NCI-H1694 (cell line): ENCODE results near the gene HEXIM1.
"Not testable (repeated sequence)": the region's sequence is repeated elsewhere in the genome, so short reads cannot be mapped to it uniquely, and the experiment has no call there.

Experiments
- DNase-seq: peaks from one replicate; lab custom pipeline; 2025; lab: John Stamatoyannopoulos, UW

The HEXIM1 gene

DNA sequence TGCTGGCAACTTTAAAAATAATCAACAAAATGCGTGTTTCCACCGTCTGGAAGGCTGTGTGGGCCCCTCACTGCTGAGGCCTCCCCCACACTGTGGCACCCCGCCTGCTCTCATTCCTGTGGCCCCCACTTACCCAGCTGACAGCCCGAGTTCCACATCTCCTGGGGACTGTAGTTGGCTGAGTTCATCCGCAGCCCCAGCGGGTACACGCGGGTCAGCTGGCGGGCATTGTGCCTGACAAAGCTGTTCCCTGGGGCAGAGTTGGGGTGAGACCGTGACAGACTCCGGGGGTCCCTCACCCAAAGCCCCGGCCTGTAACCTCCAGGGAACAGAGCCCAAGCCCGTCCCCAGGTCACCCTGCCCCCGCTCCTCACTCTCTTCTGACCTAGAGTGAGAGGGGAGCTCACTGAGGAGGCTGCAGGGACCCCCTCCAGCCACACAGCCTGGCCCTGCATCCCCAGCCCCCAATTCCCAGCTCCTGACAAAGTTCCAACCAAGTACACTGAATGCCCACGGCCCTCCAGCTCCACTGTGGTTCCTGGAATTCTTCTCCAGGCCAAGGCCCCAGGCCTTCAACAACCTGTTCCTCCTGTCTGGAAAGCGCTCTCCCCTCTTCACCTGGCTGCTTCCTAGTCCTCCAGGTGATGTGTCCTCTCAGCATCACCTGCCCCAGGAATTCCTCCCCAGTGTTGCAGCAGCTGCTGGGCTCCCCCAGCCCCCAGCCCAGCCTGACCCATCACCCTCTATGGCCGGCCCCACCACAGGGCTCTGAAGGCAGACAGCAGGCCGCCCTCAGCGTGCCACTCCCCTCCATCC is 34.0 kb upstream of the HEXIM1 start:
- DNase-seq: no peak

DNA sequence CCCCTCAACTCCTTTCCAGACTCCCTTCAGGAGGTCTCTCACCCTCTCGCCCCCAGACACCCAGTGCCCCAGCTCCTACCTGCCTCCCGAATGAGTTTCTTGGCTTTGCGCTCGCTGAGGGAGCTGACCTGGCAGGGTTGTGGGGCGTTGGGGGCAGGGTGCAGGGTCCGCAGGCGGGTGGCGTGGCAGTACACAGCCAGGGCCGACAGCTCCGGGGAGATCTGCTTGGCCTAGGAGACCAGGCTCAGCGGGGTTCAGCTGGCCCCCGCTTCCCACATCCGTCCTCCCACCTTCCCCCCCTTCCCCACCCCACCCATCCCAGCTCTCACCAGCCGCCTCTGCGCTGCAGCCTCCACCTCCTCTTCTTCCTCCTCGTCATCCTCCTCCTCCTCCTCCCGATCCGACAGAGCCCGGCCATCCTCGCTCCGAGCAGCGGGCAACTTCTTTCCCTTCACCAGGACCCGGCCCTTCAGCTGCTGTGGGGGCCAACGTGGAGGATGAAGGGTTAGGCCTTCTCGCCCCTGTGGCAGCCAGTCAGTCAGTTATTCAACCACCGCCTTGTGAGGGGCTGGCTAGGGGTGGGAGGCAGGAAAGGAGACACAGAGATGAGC is 33.2 kb upstream of the HEXIM1 start:
- no peak for DNase-seq

DNA sequence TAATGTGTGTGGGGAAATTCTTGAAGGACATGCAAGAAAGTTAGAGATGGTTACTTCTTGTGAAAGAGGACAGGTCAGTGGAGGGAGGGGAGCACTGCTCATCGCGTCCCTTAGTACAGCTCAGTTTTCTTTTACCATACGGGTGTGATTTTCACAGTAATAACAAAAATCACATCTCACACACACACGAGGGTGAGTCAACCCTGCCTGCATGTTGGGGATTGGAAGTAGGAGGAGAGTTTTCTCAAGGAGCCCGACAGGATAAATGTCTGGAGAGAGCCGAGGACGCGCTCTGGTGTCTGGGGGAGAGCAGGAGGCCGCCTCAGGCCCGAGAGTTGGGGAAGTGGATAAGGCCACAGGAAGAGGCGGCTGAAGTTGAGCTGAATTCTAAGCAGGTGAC is 32.4 kb upstream of the HEXIM1 start:
- no peak for DNase-seq

DNA sequence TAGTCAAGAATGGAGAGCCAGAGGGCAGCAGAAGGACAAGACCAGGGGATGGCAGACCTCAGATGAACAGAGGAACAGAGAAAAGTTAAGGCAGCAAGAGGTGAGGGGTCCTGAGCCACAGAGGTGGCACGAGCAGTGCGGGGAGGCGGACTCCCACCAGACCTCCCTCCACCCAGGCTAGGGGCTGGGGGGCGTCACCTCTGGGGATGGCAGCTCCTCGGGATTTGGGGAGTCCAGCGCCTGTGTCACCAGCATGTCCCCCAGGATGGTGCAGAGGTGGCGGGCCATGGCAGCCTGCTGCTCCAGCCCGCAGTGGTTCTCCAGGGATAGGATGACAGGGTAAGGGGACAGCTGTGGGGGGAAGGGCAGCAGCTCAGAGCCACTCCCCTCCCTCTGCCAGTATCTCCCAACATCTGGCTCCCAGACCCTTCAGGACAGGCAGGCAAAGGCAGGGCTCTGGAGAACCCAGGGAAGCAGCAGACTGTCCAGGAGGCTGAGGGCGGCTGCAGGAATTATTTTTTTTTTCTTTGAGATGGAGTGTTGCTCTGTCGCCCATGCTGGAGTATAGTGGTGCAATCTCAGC is 31.8 kb upstream of the HEXIM1 start:
- DNase-seq: no peak

DNA sequence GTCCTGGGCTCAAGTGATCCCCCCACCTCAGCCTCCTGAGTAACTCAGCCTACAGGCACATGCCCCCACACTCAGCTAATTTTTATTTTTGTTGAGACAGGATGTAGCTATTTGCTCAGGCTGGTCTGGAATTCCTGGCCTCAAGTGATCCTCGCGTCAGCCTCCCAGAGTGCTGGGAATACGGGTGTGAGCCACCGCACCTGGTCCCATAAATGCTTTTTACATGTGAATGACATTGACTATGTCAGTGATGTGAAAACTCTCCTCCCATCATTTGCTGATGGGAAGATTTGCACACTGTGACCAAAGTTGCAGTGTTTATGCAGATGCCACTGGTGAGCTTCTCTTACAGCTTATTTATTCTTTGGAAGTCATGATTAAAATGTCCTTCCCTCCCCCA is 30.9 kb upstream of the HEXIM1 start:
- DNase-seq: no peak

DNA sequence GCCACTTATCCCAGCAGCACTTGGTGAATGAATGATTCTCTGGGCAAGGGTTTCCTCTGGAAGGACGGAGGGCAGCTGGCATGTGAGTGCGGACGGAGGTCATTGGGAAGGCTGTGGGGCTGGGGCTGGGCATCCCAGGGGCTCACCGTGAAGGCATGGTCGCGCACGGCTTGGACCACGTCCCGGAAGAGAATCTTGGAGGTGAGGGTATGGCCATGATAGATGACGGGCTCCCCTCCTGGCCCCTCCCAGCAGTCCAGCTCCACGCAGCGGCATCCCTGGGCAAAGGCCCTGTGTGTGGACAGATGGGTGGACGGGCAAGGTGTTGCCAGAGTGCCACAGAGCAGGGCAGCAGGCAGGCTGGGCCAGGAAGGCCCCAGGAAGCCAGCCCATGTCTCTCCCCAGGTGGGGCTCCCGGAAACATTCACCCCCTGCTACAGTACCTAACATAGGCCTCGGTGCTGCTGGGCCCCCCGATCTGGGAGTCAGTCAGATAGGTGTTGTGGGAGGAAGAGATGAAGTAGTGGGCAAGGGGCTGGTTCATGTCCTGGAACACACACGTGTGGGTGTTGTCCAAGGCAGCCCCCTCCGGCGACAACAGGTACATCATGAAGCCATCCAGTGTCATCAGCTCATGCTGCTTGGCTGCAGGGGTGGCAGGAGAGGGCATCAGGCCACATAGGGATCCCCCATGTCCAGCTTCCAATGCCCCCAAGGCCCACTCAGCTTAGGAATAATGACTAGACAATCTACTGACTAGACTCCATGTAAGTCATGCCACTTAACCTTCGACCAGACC is 30.2 kb upstream of the HEXIM1 start:
- no peak for DNase-seq

DNA sequence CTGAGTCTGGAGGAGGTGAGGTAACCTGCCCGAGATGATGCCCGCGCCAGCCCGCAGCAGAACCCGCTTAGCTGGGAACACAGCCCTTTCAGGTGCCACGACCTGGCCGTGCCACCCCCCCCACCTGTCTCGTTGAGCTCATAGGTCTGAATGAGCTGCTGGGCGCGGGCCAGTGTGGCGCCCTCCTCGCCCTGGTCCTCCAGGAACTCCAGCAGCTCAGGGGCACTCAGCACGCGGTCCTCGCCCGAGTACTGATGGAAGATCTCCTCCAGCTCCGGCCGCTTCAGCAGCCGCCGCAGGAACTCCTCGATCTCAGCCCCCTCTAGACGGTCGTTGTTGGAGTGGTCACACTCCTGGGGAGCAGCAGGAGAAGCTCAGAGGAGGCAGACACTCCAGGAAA is 29.6 kb upstream of the HEXIM1 start:
- DNase-seq: no peak

DNA sequence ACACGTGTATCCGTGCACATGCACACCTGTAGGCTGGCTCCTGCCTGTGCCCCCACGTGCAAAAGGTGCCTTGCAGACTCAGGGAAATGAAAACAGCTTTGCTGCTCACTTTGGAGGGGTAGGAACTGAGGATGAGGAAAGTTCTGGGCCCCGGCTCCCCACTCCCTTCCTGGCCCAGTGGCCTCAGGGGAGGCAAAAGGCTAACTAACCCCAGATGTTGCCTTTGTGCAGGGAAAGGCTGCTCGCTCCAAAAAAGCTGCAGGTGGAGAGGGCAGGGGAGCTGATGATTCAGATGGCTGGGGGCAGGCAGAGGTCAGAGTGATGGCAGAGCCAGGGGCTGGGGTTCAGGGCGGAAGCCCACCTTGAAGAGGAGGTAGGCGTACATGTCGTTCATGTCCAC is 28.3 kb upstream of the HEXIM1 start:
- DNase-seq: no peak

DNA sequence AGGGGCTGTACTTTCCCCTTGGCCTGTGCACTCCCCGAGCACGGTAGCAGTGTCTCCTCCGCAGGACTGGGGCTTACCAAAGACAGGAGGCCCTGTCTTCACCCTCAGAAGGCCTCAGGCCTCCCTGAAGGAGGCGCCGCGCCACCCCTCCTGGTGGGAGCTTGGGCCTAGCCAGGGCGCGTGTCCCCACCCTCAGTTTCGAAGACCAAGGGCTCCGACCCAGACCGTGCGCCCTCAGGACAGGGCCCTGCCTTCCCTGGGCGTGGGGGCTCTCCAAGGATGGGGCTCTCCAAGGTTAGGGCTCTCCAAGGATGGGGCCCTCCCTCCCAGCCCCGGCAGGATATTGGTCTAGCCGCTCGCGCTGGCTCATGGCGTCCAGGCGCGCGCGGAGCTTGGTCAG is 27.7 kb upstream of the HEXIM1 start:
- no peak for DNase-seq

DNA sequence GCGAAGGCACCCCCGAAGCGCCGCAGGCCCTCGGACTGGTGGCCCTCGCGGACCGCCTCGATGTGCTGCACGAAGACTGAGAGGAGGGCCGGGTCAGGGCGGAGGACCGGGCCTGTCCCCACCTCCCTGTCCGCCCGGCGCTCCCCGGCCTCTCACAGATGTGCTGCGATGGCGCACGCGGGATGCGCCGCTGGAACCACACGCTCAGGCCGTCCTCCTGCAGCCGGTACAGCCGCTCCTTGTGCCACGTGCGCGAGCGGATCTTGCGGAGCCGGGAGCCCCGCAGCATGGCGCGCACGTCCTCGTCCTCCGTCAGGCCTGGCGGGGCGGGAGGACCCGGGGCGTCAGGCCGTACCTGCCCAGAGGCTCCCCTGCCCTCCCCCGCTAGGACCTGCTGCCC is 27.2 kb upstream of the HEXIM1 start:
- no peak for DNase-seq

DNA sequence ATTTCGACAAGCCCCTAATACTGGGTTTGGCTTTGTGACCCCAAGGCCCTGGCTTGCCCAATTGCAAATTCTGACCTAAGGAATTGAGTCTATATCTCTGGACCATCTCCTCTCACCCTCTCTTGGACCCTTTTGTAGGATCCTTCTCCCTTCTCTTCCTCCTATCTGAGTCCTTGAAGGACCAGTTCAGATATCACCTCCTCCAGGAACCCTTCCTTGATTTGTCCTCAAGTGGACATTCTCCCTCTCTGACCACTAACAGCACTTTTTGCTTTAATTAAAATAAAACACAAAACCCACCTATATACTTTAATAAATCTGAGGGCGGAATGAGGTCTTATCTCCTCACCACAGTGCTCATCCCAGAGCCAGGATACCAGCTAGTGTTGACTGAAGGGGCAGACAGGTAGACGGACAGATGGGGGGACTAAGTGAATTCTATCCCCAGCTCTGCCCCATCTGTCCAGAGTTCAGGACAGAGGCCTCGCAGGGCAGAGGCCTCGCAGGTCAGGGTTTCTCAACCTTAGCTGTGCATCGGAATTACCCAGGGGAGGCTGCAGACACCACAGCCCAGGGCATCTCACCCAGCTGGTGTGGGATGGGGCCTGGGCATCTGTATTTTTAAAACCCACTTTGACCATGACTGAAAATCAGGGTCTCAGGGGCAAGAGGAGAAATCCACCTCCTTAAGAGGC is 25.1 kb upstream of the HEXIM1 start:
- no peak for DNase-seq

DNA sequence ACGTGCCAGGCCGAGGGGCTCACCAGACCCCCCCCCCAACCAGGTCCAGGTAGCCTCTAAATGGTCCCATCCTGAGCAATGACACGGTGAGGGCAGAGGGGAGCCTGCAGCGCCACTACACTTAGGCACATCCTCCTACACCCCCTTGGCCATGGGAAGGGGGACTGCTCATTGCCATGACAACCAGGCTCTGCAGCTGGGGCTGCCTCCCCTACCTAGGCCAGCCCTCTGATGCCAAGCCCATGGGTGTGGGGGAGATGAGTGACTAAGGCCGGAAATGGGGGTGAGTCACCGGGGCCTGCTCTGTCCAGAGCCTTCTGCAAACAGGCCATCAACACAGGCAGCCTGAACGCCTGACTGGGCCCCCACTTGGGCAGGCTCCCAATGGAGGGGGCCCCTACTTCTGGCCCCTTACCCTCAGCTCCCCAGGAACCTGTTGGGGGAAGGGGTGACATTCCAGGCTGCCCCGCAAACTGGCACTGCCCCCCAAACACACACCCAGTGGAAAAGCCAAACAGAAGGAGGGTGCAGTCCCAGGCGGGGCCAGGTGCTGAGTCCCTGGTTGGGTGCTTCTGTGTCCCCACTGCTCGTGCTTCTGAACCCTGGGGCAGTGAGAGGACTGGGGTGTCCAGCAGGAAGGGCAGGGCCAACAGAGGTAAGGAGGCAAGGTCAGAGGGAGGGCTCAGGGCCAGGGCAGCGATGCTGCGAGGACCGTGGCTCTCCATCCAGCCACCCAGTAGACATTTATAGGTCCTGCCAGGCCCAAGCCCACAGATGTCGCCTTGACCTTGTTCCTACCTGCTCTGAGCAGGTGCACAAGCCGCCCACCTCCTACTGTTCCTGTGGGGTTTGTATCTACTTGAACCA is 24.1 kb upstream of the HEXIM1 start:
- no peak for DNase-seq

DNA sequence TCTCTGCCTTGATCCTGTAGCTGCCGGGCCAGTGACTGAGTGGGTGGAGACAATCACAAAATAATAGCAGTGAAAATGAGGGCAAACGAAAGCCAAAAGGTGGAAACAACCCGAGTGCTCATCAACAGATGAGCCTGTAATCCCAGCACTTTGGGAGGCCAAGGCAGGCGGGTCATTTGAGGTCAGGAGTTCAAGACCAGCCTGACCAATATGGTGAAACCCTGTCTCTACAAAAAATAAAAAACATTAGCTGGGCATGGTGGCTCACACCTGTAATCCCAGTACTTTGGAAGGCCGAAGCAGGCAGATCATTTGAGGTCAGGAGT is 23.5 kb upstream of the HEXIM1 start:
- not testable (repeated sequence) for DNase-seq

DNA sequence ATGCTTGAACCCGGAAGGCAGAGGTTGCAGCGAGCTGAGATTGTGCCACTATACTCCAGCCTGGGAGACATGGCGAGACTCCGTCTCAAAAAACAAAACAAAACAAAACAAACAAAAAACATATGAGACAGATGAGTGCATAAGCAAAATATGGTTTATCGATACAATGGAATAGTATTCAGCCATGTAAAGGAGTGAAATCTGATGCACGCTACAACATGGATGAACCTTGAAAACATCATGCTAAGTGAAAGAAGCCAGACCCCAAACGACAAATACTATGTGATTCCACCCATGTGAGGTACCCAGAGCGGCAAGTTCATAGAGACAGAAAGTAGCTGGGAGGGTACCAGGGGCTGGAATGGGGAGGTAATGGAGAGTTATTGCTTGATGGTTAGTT is 22.8 kb upstream of the HEXIM1 start:
- no peak for DNase-seq

DNA sequence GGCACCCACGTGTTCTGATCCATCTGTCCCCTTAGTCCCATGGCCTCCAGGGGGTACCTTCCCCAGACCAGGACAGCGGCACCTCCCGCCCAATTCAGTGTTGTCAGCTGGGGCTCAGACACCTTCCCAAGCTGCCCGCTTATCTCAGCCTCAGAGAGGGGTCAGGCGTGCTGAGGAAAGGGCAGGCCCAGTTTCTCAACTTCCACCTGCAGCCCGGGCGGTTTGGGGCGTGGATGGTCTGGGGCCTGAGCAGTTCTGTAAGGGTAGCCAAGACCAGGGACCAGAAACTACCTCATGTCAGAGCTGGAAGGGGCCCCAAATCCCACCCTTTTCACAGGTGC is 21.1 kb upstream of the HEXIM1 start:
- no peak for DNase-seq

DNA sequence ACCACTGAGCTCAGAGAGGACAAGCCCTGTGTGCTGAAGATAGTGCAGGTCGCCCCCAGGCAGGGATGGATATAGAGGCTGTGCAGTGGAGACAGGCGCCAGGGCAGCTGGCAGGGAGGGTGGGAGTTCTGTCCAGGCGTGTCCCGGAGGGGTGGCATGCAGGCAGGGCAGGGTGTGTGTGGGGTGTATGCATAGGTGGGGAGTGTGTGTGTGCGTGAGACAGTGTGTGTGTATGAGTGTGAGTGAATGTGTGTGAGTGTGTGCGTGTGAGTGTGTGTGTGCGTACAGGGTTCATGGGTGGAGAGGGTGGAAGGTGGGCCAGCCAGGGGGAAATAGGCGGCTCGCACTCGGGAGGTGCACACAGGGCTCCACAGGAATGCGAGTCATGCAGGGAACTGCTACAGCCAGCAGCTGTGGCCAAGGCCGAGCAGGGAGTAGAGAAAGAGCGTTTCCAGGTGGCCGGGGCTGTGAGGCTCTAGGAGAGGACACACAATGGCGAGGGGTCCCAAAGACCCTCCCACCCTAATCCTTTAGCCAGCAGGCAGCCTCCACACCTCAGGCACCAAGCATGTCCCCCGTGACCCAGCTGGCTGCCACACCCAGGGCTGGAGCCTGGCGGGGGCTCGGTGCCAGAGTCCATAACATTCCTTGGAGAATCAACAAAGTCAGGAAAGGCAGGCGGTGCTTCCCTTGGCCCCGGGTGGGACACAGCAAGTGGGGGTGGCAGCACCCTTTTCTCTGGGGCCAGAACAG is 20.6 kb upstream of the HEXIM1 start:
- peak; percentile 49 for DNase-seq

DNA sequence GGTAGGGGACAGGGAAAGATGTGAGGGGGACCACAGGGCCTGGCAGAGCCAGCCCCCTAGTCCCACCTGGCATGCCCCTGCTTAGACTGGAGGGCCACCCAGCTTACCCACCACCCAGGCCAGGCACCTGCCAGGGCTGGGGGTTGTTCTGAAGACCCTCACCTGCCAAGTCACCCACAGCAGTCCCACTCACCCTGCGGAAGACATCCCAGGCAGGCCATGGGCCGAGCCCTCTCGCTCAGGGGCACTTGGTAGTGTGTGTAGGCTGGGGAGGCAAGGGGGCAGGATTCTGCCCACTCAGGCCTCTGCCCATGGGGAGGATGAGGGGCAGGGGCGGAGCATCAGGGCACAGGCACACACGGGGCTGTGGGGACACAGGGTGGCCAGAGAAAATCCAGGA is 19.9 kb upstream of the HEXIM1 start:
- no peak for DNase-seq

DNA sequence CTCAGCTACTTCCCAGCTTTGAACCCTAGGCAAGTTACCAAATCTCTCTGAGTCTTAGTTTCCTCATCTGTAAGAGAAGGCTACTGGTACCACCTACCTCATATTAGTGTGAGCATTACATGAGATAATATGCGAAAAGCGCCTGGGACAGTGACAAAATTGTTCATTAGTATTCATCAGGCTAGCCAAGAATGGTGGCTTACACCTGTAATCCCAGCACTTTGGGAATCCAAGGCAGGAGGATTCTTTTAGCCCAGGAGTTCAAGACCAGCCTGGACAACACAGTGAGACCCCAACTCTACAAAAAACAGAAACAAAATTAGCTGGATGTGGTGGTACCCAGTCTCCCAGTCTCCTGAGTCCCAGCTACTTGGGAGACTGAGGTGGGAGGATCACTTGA is 19.3 kb upstream of the HEXIM1 start:
- DNase-seq: no peak

DNA sequence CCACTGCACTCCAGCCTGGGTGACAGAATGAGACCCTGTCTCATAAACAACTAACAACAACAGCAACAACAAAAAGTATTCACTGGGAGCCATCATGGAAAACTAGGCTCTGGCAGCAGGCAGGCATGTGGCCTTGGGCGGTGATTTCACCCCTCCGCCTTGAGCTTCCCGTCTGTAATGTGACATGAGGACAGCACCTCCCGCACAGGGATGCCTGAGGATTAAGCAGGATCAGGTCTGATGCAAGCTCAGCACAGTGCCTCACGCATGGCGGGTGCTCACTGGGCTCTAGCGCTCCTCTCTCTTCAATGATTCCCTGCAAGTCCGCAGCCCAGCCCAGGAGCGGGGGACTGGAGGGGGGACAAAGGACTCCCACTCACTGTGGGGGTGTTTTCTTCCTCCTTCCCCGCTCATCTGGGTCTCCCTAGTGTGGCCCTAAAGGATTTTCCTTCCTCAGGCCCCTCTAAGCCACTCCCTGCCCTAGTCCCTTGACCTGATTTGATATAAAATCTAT is 18.8 kb upstream of the HEXIM1 start:
- no peak for DNase-seq

DNA sequence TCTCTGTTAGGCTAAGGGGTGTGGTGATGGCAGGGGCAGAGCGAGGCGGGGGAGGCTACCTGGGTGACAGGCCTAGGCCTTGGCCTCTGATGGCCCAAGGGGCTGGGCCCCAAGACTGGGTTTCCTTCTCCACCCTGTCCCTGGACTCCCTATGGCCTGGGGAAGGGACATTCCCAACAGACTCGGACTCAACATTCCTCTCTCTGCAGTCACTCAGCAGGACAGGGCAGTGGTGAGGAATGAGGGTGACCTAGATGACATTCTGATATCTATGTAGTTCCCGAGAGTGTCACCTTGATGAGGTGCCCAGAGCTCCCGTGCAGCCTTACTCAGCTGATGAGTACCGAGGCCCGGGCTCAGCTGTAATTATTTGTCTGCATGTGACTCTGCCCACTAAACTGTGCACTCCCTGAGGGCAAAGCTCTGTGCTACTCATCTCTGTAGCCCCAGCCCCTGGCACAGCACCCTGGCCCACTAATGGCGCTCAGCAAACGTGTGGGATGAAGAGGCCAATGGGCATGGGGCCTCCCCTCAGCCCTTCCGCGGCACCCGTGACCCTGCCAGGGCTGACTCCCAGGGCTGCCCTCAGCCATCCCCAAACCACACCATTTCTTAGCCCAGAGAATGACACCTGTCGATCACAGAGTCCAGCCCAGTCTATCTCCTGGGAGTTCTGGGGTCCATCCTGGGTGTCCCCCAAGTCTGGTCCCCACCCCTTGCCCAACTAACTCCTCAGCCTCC is 18.2 kb upstream of the HEXIM1 start:
- no peak for DNase-seq
